ENCODE data around the gene SCFD2.

DNA sequence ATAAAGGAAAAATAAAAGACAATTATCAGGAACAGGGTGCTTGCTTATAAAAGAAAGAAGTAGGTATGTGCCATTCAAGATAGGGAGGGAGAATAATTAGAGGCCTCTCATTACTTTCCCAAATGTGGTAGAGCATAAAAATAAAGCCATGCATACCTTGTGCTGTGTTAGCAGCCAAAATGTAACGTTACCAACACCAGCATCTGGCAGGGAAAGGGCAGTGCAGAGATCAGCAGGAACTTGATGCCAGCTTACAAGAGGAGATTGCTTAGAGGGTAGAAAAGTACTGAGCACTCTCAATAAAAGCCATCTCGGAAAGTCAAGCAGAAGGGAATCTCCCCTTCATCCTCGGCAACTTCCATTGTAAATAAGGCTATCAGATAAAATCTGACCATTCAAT lies 308.2 kb downstream of the SCFD2 start:
- TF ChIP-seq, protein P1, sequence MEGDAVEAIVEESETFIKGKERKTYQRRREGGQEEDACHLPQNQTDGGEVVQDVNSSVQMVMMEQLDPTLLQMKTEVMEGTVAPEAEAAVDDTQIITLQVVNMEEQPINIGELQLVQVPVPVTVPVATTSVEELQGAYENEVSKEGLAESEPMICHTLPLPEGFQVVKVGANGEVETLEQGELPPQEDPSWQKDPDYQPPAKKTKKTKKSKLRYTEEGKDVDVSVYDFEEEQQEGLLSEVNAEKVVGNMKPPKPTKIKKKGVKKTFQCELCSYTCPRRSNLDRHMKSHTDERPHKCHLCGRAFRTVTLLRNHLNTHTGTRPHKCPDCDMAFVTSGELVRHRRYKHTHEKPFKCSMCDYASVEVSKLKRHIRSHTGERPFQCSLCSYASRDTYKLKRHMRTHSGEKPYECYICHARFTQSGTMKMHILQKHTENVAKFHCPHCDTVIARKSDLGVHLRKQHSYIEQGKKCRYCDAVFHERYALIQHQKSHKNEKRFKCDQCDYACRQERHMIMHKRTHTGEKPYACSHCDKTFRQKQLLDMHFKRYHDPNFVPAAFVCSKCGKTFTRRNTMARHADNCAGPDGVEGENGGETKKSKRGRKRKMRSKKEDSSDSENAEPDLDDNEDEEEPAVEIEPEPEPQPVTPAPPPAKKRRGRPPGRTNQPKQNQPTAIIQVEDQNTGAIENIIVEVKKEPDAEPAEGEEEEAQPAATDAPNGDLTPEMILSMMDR (IDR thresholded peaks at IDR 0.05) = no peak
- TF ChIP-seq CREB1 (CRISPR knock-in tag; IDR thresholded peaks at IDR 0.05) (no peak), ZBTB21 (CRISPR knock-in tag; IDR thresholded peaks at IDR 0.05; ENCODE audit: borderline replicate concordance) (no peak)

Data from WTC11 (cell line).